GM10266 (cell line): ENCODE data around the gene FGF14.

Source experiments
- DNase-seq: peaks from one replicate; pipeline ENCODE4 v3.0.0; 2012; ENCODE audit errors: extremely low spot score
- CTCF ChIP-seq: IDR thresholded peaks from 2 replicates; pipeline ENCODE4 v1.5.1; 2012; ENCODE audit warnings: mild to moderate bottlenecking, low read depth; ENCODE audit not compliant: control insufficient read depth, insufficient read depth; ENCODE audit errors: missing control alignments

The FGF14 gene

GRCh38 chr13:102000764-102001163 lies 401.1 kb downstream of the FGF14 start:
- no peak for DNase-seq
- no peak for TF ChIP-seq CTCF

- no peak for TF ChIP-seq CTCF
- DNase-seq: no peak
These were observed 403.7 kb downstream of the FGF14 start for GRCh38 chr13:101998129-101998528.

GRCh38 chr13:101996954-101997353 lies 404.9 kb downstream of the FGF14 start:
- TF ChIP-seq CTCF: no peak
- DNase-seq: no peak

- no peak for TF ChIP-seq CTCF
- DNase-seq: no peak
These were observed 412.0 kb downstream of the FGF14 start for GRCh38 chr13:101989798-101990350.

GRCh38 chr13:101988140-101988539 lies 413.7 kb downstream of the FGF14 start:
- no peak for TF ChIP-seq CTCF

GRCh38 chr13:101986316-101986715 lies 415.5 kb downstream of the FGF14 start:
- no peak for TF ChIP-seq CTCF
- DNase-seq: no peak

More at GRCh38 chr13:101988140-101988539, 413.7 kb downstream of the FGF14 start:
- DNase-seq: no peak

GRCh38 chr13:101985321-101985720 lies 416.5 kb downstream of the FGF14 start:
- no peak for TF ChIP-seq CTCF
- no peak for DNase-seq
